Measurements from ENCODE around the gene CXCL16. TPM values are rescaled to one million over a fixed set of nuclear protein-coding genes. Genes with fewer than 3 reads are reported as not detected.

The CXCL16 gene
- total RNA-seq, 1 experiment from 2014 or later: 4.5 TPM

- no peak overlapping the region for H2BK120ac ChIP-seq (ENCODE audit: low read depth, low read length, poor library complexity, severe bottlenecking)
- H2AFZ ChIP-seq (ENCODE audit: low read length): no peak overlapping the region
- no peak overlapping the region for H3K9ac ChIP-seq (ENCODE audit: extremely low read depth, insufficient read length, low read length)
- no peaks in the 10 kb centered on the region; the same call in 1 of the 2 replicates for H3K27me3 ChIP-seq (ENCODE audit: insufficient read depth, low read length)
- Mint-ChIP-seq H3K9me3 (no peaks in the 10 kb centered on the region), H3K27ac (no peak overlapping the region), H3K4me3 (no peak overlapping the region), H3K36me3 (ENCODE audit: insufficient read depth in 1 of 3, low read depth in 3 of 3) (no peaks in the 10 kb centered on the region), H3K27me3 (ENCODE audit: low read depth) (peaks cover 63% of the 10 kb centered on the region), H3K4me1 (peaks cover 20 to 21% of the 10 kb centered on the region in 2 experiments)
- DNase-seq: no peak
- H4K91ac ChIP-seq (ENCODE audit: insufficient read length, low read depth, low read length): no peak overlapping the region
- no peak overlapping the region for H2BK15ac ChIP-seq (ENCODE audit: low read depth, low read length)
- no peak for TF ChIP-seq CTCF (conservative IDR thresholded peaks at IDR 0.05)
- no peak overlapping the region for H2AK5ac ChIP-seq (ENCODE audit: insufficient read length, low read length)
- H3K4ac ChIP-seq (ENCODE audit: low read depth, low read length): no peak overlapping the region
- H3K18ac ChIP-seq (ENCODE audit: insufficient read length, low read depth, low read length): no peak overlapping the region
- no peak overlapping the region for H2BK20ac ChIP-seq (ENCODE audit: low read depth, low read length, poor library complexity, severe bottlenecking)
- H3K79me2 ChIP-seq (ENCODE audit: insufficient read depth, low read length): no peaks in the 10 kb centered on the region
- no CpG with 5 or more reads among the region's 4 CpGs for WGBS (ENCODE audit: extremely low coverage, insufficient read length, low lambda C conversion rate)
- H4K20me1 ChIP-seq (ENCODE audit: control insufficient read depth, insufficient read depth, insufficient read length): no peaks in the 10 kb centered on the region
- H3T11ph ChIP-seq (ENCODE audit: low read length): no peak overlapping the region
- no peak overlapping the region for H3K27ac ChIP-seq (ENCODE audit: insufficient read length, low read depth, low read length)
- no peaks in the 10 kb centered on the region for H3K4me1 ChIP-seq (ENCODE audit: insufficient read depth, low read length)
- H4K8ac ChIP-seq (replicated peaks; ENCODE audit: insufficient read length, low read depth, low read length): no peak overlapping the region
- H3K56ac ChIP-seq (ENCODE audit: insufficient read length, low read depth, low read length): no peak overlapping the region
- no peak overlapping the region for H2BK12ac ChIP-seq (ENCODE audit: insufficient read length, low read depth, low read length)
- H3K4me2 ChIP-seq (ENCODE audit: insufficient read depth, insufficient read length, low read length): no peak overlapping the region
- no peak overlapping the region for H2BK5ac ChIP-seq (ENCODE audit: insufficient read length, low read length)
- no peak overlapping the region for H3K23ac ChIP-seq (ENCODE audit: insufficient read length, low read depth, low read length)
- no peak overlapping the region for H4K5ac ChIP-seq (ENCODE audit: insufficient read length, low read depth, low read length)
- no peak overlapping the region for H3K14ac ChIP-seq (ENCODE audit: insufficient read depth, low read length)
- no peaks in the 10 kb centered on the region for H3K9me3 ChIP-seq (ENCODE audit: control insufficient read depth, low read depth, low read length)
- no peaks in the 10 kb centered on the region for H3K79me1 ChIP-seq (ENCODE audit: insufficient read depth, low read depth, low read length, poor library complexity, severe bottlenecking)
- no peaks in the 10 kb centered on the region for H3K23me2 ChIP-seq (ENCODE audit: insufficient read length, low read depth, low read length, poor library complexity, severe bottlenecking)
These were observed 9.0 kb upstream of the CXCL16 start for GRCh38 chr17:4748686-4749085.

All from H9 (cell line).